ENCODE data around the gene MADD. TPM values are rescaled to one million over a fixed set of nuclear protein-coding genes. Genes with fewer than 3 reads are reported as not detected.

MADD gene
- polyA plus RNA-seq, 1 donor from 2014 or later, result 66.9 TPM

DNA sequence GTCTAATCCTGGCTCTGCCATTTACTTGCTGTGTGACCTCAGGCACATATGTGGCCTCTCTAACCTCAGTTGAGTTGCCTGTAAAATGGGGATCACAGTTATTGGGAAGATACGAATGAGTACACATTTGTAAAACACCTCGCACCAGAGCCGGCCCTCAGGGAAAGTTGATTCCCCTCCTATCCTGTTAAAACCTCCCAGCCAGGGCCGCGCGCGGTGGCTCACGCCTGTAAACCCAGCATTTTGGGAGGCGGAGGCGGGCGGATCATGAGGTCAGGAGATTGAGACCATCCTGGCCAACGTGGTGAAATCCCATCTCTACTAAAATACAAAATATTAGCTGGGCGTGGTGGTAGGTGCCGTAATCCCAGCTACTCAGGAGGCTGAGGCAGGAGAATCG lies 90.4 kb downstream of the MADD start:
- Histone ChIP-seq H3K4me3 (ENCODE audit: low read length) (no peak overlapping the region), H3K79me2 (replicated peaks; ENCODE audit: insufficient read depth, low read length) (no peaks in the 10 kb centered on the region), H3K4me2 (ENCODE audit: low read length) (no peak overlapping the region), H3K36me3 (ENCODE audit: insufficient read depth, low read length) (no peaks in the 10 kb centered on the region), H3K27me3 (ENCODE audit: insufficient read depth, low read depth, low read length) (no peaks in the 10 kb centered on the region), H3K9me2 (ENCODE audit: insufficient read depth, low read length) (no peaks in the 10 kb centered on the region), H3K27ac (ENCODE audit: low read length) (no peak overlapping the region), H4K20me1 (ENCODE audit: insufficient read depth) (no peaks in the 10 kb centered on the region), H2AFZ (ENCODE audit: low read depth, low read length) (no peak overlapping the region), H3K9me3 (ENCODE audit: low read length) (no peaks in the 10 kb centered on the region), H3F3A (ENCODE audit: insufficient read depth, low read length, poor library complexity, severe bottlenecking) (no peaks in the 10 kb centered on the region), H3K9ac (ENCODE audit: low read length) (no peak overlapping the region)
- TF ChIP-seq, protein P1, sequence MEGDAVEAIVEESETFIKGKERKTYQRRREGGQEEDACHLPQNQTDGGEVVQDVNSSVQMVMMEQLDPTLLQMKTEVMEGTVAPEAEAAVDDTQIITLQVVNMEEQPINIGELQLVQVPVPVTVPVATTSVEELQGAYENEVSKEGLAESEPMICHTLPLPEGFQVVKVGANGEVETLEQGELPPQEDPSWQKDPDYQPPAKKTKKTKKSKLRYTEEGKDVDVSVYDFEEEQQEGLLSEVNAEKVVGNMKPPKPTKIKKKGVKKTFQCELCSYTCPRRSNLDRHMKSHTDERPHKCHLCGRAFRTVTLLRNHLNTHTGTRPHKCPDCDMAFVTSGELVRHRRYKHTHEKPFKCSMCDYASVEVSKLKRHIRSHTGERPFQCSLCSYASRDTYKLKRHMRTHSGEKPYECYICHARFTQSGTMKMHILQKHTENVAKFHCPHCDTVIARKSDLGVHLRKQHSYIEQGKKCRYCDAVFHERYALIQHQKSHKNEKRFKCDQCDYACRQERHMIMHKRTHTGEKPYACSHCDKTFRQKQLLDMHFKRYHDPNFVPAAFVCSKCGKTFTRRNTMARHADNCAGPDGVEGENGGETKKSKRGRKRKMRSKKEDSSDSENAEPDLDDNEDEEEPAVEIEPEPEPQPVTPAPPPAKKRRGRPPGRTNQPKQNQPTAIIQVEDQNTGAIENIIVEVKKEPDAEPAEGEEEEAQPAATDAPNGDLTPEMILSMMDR (IDR thresholded peaks at IDR 0.05; ENCODE audit: poor library complexity, severe bottlenecking), result no peak

DNA sequence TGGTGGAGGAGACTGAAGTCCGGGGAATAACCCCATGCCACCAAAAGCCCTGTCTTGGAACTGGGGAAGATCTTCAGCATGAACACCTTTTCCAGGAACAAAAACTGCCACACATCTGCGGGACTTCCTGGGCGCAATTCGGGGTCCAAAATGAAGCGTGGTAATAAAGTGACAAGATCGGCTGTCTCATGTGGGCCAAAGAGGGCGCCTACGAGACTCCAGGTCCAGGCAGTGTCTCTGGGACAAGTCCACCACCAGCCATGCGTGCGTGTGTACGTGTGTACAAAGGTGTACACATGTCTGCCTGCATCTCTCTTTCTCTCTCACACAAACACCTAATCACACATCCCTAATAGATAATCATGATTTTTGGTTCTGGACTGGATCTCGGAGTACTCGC lies 91.5 kb downstream of the MADD start:
- Histone ChIP-seq H3K27ac (ENCODE audit: low read length) (no peak overlapping the region), H3K36me3 (ENCODE audit: insufficient read depth, low read length) (no peaks in the 10 kb centered on the region), H2AFZ (ENCODE audit: low read depth, low read length) (no peak overlapping the region), H4K20me1 (ENCODE audit: insufficient read depth) (no peaks in the 10 kb centered on the region), H3K9me2 (ENCODE audit: insufficient read depth, low read length) (no peaks in the 10 kb centered on the region), H3K4me3 (ENCODE audit: low read length) (no peak overlapping the region), H3K27me3 (ENCODE audit: insufficient read depth, low read depth, low read length) (no peaks in the 10 kb centered on the region), H3F3A (ENCODE audit: insufficient read depth, low read length, poor library complexity, severe bottlenecking) (no peaks in the 10 kb centered on the region), H3K9ac (ENCODE audit: low read length) (no peak overlapping the region), H3K4me2 (ENCODE audit: low read length) (no peak overlapping the region), H3K79me2 (replicated peaks; ENCODE audit: insufficient read depth, low read length) (no peaks in the 10 kb centered on the region), H3K9me3 (ENCODE audit: low read length) (no peaks in the 10 kb centered on the region)
- TF ChIP-seq EP300 (conservative IDR thresholded peaks at IDR 0.05; ENCODE audit: poor library complexity, severe bottlenecking) (no peak), RAD21 (conservative IDR thresholded peaks at IDR 0.05) (no peak), MXI1 (conservative IDR thresholded peaks at IDR 0.05; ENCODE audit: poor library complexity, severe bottlenecking) (no peak), TAF1 (IDR thresholded peaks at IDR 0.05; ENCODE audit: low read depth) (no peak)

DNA sequence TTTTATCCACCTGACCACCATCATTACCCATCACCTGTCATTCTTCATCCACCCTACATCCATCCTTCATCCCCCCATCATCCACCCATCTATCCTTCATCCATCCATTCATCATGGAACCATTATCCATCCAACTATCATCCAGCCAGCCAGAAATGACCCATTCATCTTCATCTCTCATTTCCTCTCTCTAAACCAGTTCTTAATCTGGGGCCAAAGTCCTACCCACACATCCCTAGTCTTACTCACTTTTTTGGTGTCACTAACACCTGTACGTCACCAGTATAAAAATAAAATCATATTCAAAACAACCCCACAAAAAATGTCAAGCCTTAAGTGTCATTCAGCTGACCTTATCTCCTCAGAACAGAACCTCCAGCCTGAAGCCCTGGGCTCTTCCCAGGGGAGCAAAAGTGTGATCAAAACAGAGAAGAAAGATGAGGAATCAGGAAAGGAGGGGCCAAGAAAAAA lies 96.1 kb downstream of the MADD start:
- Histone ChIP-seq H3F3A (ENCODE audit: insufficient read depth, low read length, poor library complexity, severe bottlenecking) (no peaks in the 10 kb centered on the region), H3K36me3 (ENCODE audit: insufficient read depth, low read length) (no peaks in the 10 kb centered on the region), H3K9me3 (ENCODE audit: low read length) (no peaks in the 10 kb centered on the region), H2AFZ (ENCODE audit: low read depth, low read length) (no peak overlapping the region), H3K27me3 (ENCODE audit: insufficient read depth, low read depth, low read length) (no peaks in the 10 kb centered on the region), H3K27ac (ENCODE audit: low read length) (no peak overlapping the region), H3K79me2 (replicated peaks; ENCODE audit: insufficient read depth, low read length) (no peaks in the 10 kb centered on the region), H3K4me3 (ENCODE audit: low read length) (no peak overlapping the region), H3K9ac (ENCODE audit: low read length) (no peak overlapping the region), H3K4me2 (ENCODE audit: low read length) (no peak overlapping the region), H4K20me1 (ENCODE audit: insufficient read depth) (no peaks in the 10 kb centered on the region), H3K9me2 (ENCODE audit: insufficient read depth, low read length) (no peaks in the 10 kb centered on the region)
- TF ChIP-seq TAF1 (IDR thresholded peaks at IDR 0.05; ENCODE audit: low read depth) (no peak), SMC3 (conservative IDR thresholded peaks at IDR 0.05; ENCODE audit: poor library complexity) (no peak)
- TF ChIP-seq, protein P2, sequence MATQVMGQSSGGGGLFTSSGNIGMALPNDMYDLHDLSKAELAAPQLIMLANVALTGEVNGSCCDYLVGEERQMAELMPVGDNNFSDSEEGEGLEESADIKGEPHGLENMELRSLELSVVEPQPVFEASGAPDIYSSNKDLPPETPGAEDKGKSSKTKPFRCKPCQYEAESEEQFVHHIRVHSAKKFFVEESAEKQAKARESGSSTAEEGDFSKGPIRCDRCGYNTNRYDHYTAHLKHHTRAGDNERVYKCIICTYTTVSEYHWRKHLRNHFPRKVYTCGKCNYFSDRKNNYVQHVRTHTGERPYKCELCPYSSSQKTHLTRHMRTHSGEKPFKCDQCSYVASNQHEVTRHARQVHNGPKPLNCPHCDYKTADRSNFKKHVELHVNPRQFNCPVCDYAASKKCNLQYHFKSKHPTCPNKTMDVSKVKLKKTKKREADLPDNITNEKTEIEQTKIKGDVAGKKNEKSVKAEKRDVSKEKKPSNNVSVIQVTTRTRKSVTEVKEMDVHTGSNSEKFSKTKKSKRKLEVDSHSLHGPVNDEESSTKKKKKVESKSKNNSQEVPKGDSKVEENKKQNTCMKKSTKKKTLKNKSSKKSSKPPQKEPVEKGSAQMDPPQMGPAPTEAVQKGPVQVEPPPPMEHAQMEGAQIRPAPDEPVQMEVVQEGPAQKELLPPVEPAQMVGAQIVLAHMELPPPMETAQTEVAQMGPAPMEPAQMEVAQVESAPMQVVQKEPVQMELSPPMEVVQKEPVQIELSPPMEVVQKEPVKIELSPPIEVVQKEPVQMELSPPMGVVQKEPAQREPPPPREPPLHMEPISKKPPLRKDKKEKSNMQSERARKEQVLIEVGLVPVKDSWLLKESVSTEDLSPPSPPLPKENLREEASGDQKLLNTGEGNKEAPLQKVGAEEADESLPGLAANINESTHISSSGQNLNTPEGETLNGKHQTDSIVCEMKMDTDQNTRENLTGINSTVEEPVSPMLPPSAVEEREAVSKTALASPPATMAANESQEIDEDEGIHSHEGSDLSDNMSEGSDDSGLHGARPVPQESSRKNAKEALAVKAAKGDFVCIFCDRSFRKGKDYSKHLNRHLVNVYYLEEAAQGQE (IDR thresholded peaks at IDR 0.05; ENCODE audit: borderline replicate concordance), result no peak
